H1 (cell line): ENCODE measurements around the gene GNAO1. TPM values are rescaled to one million over a fixed set of nuclear protein-coding genes. Genes with fewer than 3 reads are reported as not detected.

Experiments
- CTCF ChIA-PET: fragments of 300-600 bp; sonication (Branson Sonifier 250); formaldehyde crosslinking; loops from one replicate; lab custom pipeline; 2021; ENCODE audit not compliant: partially characterized antibody; lab: Charles Lee
- POLR2A ChIA-PET: fragments of 300-600 bp; sonication (Branson Sonifier 250); formaldehyde crosslinking; loops from one replicate; lab custom pipeline; 2021; ENCODE audit warnings: inconsistent platforms; ENCODE audit not compliant: partially characterized antibody; lab: Charles Lee
- DNase-seq, 2 experiments: peaks; one replicate each; pipeline versions ENCODE4 v3.0.0 to v3.0.0-alpha.2; 2010 to 2022; ENCODE audit warnings: low spot score in 2 of 2, low read depth in 1 of 2, mixed read lengths in 1 of 2
- FAIRE-seq: peaks from 2 replicates; lab custom pipeline; 2011; peaks lifted over from hg19 to GRCh38; lab: Jason Lieb, UNC
- H2AFZ ChIP-seq: 2 replicates; pipeline ENCODE4 v1.8.1; 2012; ENCODE audit warnings: low read length, inconsistent platforms
- H2AK5ac ChIP-seq: 2 replicates; pipeline ENCODE4 v1.6.1; 2013; ENCODE audit warnings: low read depth, low read length
- H2BK120ac ChIP-seq: replicated peaks from 2 replicates; pipeline ENCODE3; 2013; ENCODE audit warnings: low read depth, low read length, inconsistent platforms
- H2BK12ac ChIP-seq: 2 replicates; pipeline ENCODE4 v1.6.1; 2013; ENCODE audit warnings: low read depth, low read length
- H2BK15ac ChIP-seq: 2 replicates; pipeline ENCODE4 v1.6.1; 2013; ENCODE audit warnings: low read length
- H2BK20ac ChIP-seq: 2 replicates; pipeline ENCODE4 v1.6.1; 2013; ENCODE audit warnings: low read length
- H2BK5ac ChIP-seq: 2 replicates; pipeline ENCODE4 v1.6.1; 2013; ENCODE audit warnings: low read depth, low read length
- H3K14ac ChIP-seq: 2 replicates; pipeline ENCODE4 v1.6.1; 2013; ENCODE audit warnings: inconsistent platforms; ENCODE audit not compliant: insufficient read length
- H3K18ac ChIP-seq: 2 replicates; pipeline ENCODE4 v1.6.1; 2013; ENCODE audit warnings: low read length; ENCODE audit errors: extremely low read depth
- H3K23ac ChIP-seq: 2 replicates; pipeline ENCODE4 v1.6.1; 2013; ENCODE audit warnings: inconsistent platforms; ENCODE audit not compliant: insufficient read length
- H3K23me2 ChIP-seq: 2 replicates; pipeline ENCODE4 v1.6.1; 2013; ENCODE audit warnings: low read depth, low read length
- H3K27ac ChIP-seq: 2 replicates; pipeline ENCODE4 v1.6.1; 2011; ENCODE audit warnings: low read depth, low read length, inconsistent platforms
- H3K27me3 ChIP-seq, 4 experiments: replicated peaks in 1 of 4; 1 replicate in 1 of 4; 2 replicates in 3 of 4; pipeline versions ENCODE4 v1.6.1 to v1.8.1; 2011 to 2013; ENCODE audit warnings: low read length in 3 of 4, mild to moderate bottlenecking in 3 of 4, inconsistent platforms in 2 of 4, mixed read lengths in 2 of 4, moderate library complexity in 1 of 4; ENCODE audit not compliant: control insufficient read depth in 3 of 4, insufficient read depth in 3 of 4; ENCODE audit errors: extremely low read depth in 1 of 4
- H3K36me3 ChIP-seq, 4 experiments: 2 replicates each; pipeline versions ENCODE4 v1.6.1 to v1.8.1; 2011 to 2013; ENCODE audit warnings: mild to moderate bottlenecking in 4 of 4, low read length in 3 of 4, moderate library complexity in 2 of 4, control low read depth in 1 of 4, inconsistent platforms in 1 of 4; ENCODE audit not compliant: insufficient read depth in 4 of 4, control insufficient read depth in 2 of 4
- H3K4ac ChIP-seq: replicated peaks from 2 replicates; pipeline ENCODE3; 2013; ENCODE audit warnings: low read length, low read depth, mixed read lengths, inconsistent platforms; ENCODE audit not compliant: insufficient read length
- H3K4me1 ChIP-seq, 4 experiments: replicated peaks in 1 of 4; 1 replicate in 1 of 4; 2 replicates in 3 of 4; pipeline versions ENCODE4 v1.6.1 to v1.8.1; 2011 to 2013; ENCODE audit warnings: low read length in 3 of 4, inconsistent platforms in 2 of 4, mixed read lengths in 1 of 4; ENCODE audit not compliant: insufficient read depth in 4 of 4, control insufficient read depth in 3 of 4
- H3K4me2 ChIP-seq, 2 experiments: 2 replicates each; pipeline versions ENCODE4 v1.6.1 to v1.8.1; 2011 to 2013; ENCODE audit warnings: low read depth in 2 of 2, low read length in 2 of 2, control low read depth in 1 of 2, inconsistent platforms in 1 of 2, mild to moderate bottlenecking in 1 of 2; ENCODE audit not compliant: insufficient read depth in 1 of 2
- H3K4me3 ChIP-seq, 4 experiments: fragments of 200-600, 300-600 bp in 1 of 4; sonication (generic), shearing (Covaris generic), sonication (Bioruptor Twin) in 1 of 4; 2 replicates each; pipeline versions ENCODE4 v1.5.1 to v1.8.1; 2011 to 2016; ENCODE audit warnings: low read length in 4 of 4, low read depth in 3 of 4, control low read depth in 2 of 4, inconsistent platforms in 2 of 4, mild to moderate bottlenecking in 2 of 4, mixed read lengths in 1 of 4, moderate library complexity in 1 of 4; ENCODE audit not compliant: insufficient read depth in 2 of 4; ENCODE audit errors: extremely low read depth in 1 of 4
- H3K56ac ChIP-seq: replicated peaks from 2 replicates; pipeline ENCODE3; 2013; ENCODE audit warnings: low read depth, mild to moderate bottlenecking, mixed read lengths, low read length, inconsistent platforms; ENCODE audit not compliant: insufficient read length
- H3K79me1 ChIP-seq: 2 replicates; pipeline ENCODE4 v1.6.1; 2013; ENCODE audit warnings: low read depth, low read length, control low read depth
- H3K79me2 ChIP-seq, 2 experiments: 2 replicates each; pipeline versions ENCODE4 v1.6.1 to v1.8.1; 2012 to 2013; ENCODE audit warnings: low read length in 2 of 2, mild to moderate bottlenecking in 2 of 2, inconsistent platforms in 1 of 2; ENCODE audit not compliant: insufficient read depth in 2 of 2, control insufficient read depth in 1 of 2
- H3K9ac ChIP-seq, 4 experiments: replicated peaks in 1 of 4; 1 replicate in 1 of 4; 2 replicates in 3 of 4; pipeline versions ENCODE4 v1.6.1 to v1.8.1; 2011 to 2013; ENCODE audit warnings: low read depth in 3 of 4, low read length in 3 of 4, control low read depth in 2 of 4, mild to moderate bottlenecking in 2 of 4, moderate library complexity in 2 of 4, inconsistent platforms in 1 of 4; ENCODE audit errors: extremely low read depth in 1 of 4
- H3K9me3 ChIP-seq, 2 experiments: 2 replicates each; pipeline versions ENCODE4 v1.6.1 to v1.8.1; 2012 to 2013; ENCODE audit warnings: mild to moderate bottlenecking in 2 of 2, moderate library complexity in 2 of 2, control low read depth in 1 of 2, inconsistent platforms in 1 of 2, low read depth in 1 of 2, low read length in 1 of 2, mixed read lengths in 1 of 2; ENCODE audit not compliant: insufficient read depth in 2 of 2
- H4K20me1 ChIP-seq, 2 experiments: replicated peaks in 1 of 2; 2 replicates each; pipeline versions ENCODE3 to v1.8.1; 2011 to 2013; ENCODE audit warnings: inconsistent platforms in 2 of 2, low read length in 2 of 2, mild to moderate bottlenecking in 1 of 2; ENCODE audit not compliant: insufficient read depth in 2 of 2, control insufficient read depth in 1 of 2
- H4K5ac ChIP-seq: 2 replicates; pipeline ENCODE4 v1.6.1; 2013; ENCODE audit warnings: low read length, low read depth, mixed read lengths, inconsistent platforms; ENCODE audit not compliant: insufficient read length
- H4K8ac ChIP-seq: 2 replicates; pipeline ENCODE4 v1.8.0; 2013; ENCODE audit warnings: mild to moderate bottlenecking, moderate library complexity, low read length, inconsistent platforms; ENCODE audit not compliant: insufficient read depth; ENCODE audit errors: extremely low read depth
- H4K91ac ChIP-seq: replicated peaks from 2 replicates; pipeline ENCODE3; 2013; ENCODE audit warnings: low read length, mixed read lengths, inconsistent platforms; ENCODE audit not compliant: insufficient read length
- BACH1 ChIP-seq: IDR thresholded peaks from 2 replicates; pipeline ENCODE4 v1.6.1; 2012; ENCODE audit warnings: low read length, improper control_type of control experiment
- BCL11A ChIP-seq, 2 experiments: IDR thresholded peaks; one replicate each; pipeline ENCODE4 v1.6.1; 2011; ENCODE audit warnings: low read depth in 2 of 2, low read length in 2 of 2, mild to moderate bottlenecking in 2 of 2
- CHD2 ChIP-seq: IDR thresholded peaks from 2 replicates; pipeline ENCODE4 v1.6.1; 2012; ENCODE audit warnings: low read length, improper control_type of control experiment
- GTF2F1 ChIP-seq: IDR thresholded peaks from 2 replicates; pipeline ENCODE4 v1.6.1; 2012; ENCODE audit warnings: low read depth, low read length, improper control_type of control experiment, borderline replicate concordance
- JUN ChIP-seq: IDR thresholded peaks from 2 replicates; pipeline ENCODE4 v1.6.1; 2011; ENCODE audit warnings: low read depth, mild to moderate bottlenecking, improper control_type of control experiment, low read length
- KDM4A ChIP-seq: IDR thresholded peaks from one replicate; pipeline ENCODE4 v1.7.1; 2012; ENCODE audit warnings: low read depth, mild to moderate bottlenecking, moderate library complexity, low read length, inconsistent platforms; ENCODE audit not compliant: severe bottlenecking
- MAFK ChIP-seq: IDR thresholded peaks from 2 replicates; pipeline ENCODE4 v1.6.1; 2012; ENCODE audit warnings: low read depth, mild to moderate bottlenecking, improper control_type of control experiment, low read length
- POLR2AphosphoS5 ChIP-seq: IDR thresholded peaks from 2 replicates; pipeline ENCODE4 v1.6.1; 2011; ENCODE audit warnings: low read depth, low read length
- SP2 ChIP-seq: IDR thresholded peaks from 2 replicates; pipeline ENCODE4 v1.6.1; 2012; ENCODE audit warnings: mild to moderate bottlenecking, low read length, inconsistent platforms
- TAF1 ChIP-seq: IDR thresholded peaks from 2 replicates; pipeline ENCODE4 v1.6.1; 2011; ENCODE audit warnings: mild to moderate bottlenecking, low read depth, low read length
- TBP ChIP-seq: IDR thresholded peaks from 2 replicates; pipeline ENCODE4 v1.6.1; 2011; ENCODE audit warnings: low read depth, low read length, improper control_type of control experiment
- YY1 ChIP-seq: IDR thresholded peaks from 2 replicates; pipeline ENCODE4 v1.6.1; 2011; ENCODE audit warnings: low read depth, mild to moderate bottlenecking, low read length
- WGBS, 2 experiments: shearing (Covaris generic) in 1 of 2; methylation state at CpG; one replicate each; pipeline versions ENCODE4 v1.1.6 to v1.1.7; 2013 to 2015; ENCODE audit warnings: low lambda C conversion rate in 2 of 2, mixed read lengths in 2 of 2, inconsistent platforms in 1 of 2, low coverage in 1 of 2, missing lambda C conversion rate in 1 of 2; ENCODE audit not compliant: insufficient replicate concordance in 2 of 2, insufficient coverage in 1 of 2, insufficient read length in 1 of 2; ENCODE audit errors: extremely low coverage in 1 of 2, missing lambda C conversion rate in 1 of 2; 5-methylcytosine and 5-hydroxymethylcytosine counted together
- polyA plus RNA-seq, 7 experiments: library from polyadenylated mRNA; depleted of rRNA in 3 of 7; stranded (reverse) in 5 of 7; unstranded in 2 of 7; fragments of >200 nt in 5 of 7; fragments of 200-250 nt in 2 of 7; gene quantifications; 1 replicate in 5 of 7; 2 replicates in 1 of 7; 4 replicates in 1 of 7; pipeline versions ENCODE4 v1.2.1 to v1.2.3, GENCODE V29; 2011 to 2013; ENCODE audit warnings: missing spikeins in 2 of 7, mixed read lengths in 2 of 7
- total RNA-seq: library from RNA; stranded (reverse); fragmentation: NEBNext Ultra II Directional; extraction: Animal tissue kit (Norgen Biotek cat#: 25700); gene quantifications from 2 replicates; pipeline ENCODE4 v1.2.1, GENCODE V29; 2021
- TF ChIP-seq, protein P1 (sequence below): IDR thresholded peaks from 2 replicates; pipeline ENCODE4 v1.6.1; 2012; ENCODE audit warnings: inconsistent platforms

The GNAO1 gene
- total and polyA plus RNA-seq, 2 of the 8 experiments (the other 6 are each of a cell fraction or from before 2014, with no cell fraction given) = 6.7 to 34.4 TPM

DNA sequence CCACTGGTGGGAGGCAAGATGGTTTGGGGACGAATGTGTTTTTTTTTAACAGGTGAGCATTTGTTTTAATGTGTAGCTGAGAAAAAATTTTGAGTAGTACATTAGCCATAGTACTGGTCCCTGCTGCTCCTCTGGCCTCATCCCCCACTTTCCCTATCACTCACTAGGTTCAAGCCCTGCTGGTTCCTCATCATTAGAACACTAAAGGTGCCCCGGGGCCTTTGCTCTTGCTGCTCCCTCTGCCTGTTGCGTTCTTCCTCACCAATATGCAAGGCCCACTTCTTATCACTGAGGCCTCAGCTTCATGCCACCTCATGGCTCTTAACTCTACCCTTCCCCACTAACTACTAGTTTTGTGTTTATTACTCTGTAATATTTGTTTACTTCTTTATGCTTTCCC lies 74.5 kb downstream of the GNAO1 start:
- H3K79me1 ChIP-seq = peaks cover 2% of the 10 kb centered on the region; the same call in 1 of the 2 replicates
- no peak overlapping the region for H3K9ac ChIP-seq
- no peak overlapping the region for H4K8ac ChIP-seq
- CTCF ChIA-PET = interaction anchor here (0.8 to 6.9 kb wide), 7 partner anchors 14 to 321 kb away, joined by 3 to 70 read pairs (median 3); no protein-coding TSS in a partner anchor
- no peak overlapping the region for H2AK5ac ChIP-seq
- H3K36me3 ChIP-seq = no peaks in the 10 kb centered on the region
- H2AFZ ChIP-seq = no peak overlapping the region
- H3K18ac ChIP-seq = no peak overlapping the region
- no peak overlapping the region for H3K27ac ChIP-seq
- POLR2A ChIA-PET = interaction anchor here (1.8 kb wide), 1 partner anchor 11 kb away, joined by 4 read pairs; no protein-coding TSS in a partner anchor
- H3K9me3 ChIP-seq = no peaks in the 10 kb centered on the region
- no peak overlapping the region for H4K5ac ChIP-seq
- H3K4ac ChIP-seq = no peak overlapping the region
- no peak overlapping the region for H3K14ac ChIP-seq
- H3K4me3 ChIP-seq = no peak overlapping the region
- H3K4me2 ChIP-seq = no peak overlapping the region
- no peak overlapping the region for H2BK5ac ChIP-seq
- H2BK12ac ChIP-seq = no peak overlapping the region
- no peak overlapping the region for H3K56ac ChIP-seq
- FAIRE-seq = no peak
- no peak for DNase-seq
- H4K20me1 ChIP-seq = peaks cover 3 to 8% of the 10 kb centered on the region in 2 experiments
- H3K23ac ChIP-seq = no peak overlapping the region
- WGBS, 2 experiments = 85% methylated on average over 3 of the region's 3 CpGs; no CpG with 5 or more reads in 1 of the 2 experiments
- H2BK15ac ChIP-seq = no peak overlapping the region
- H2BK20ac ChIP-seq = no peak overlapping the region
- no peaks in the 10 kb centered on the region for H3K27me3 ChIP-seq
- no peak overlapping the region for H2BK120ac ChIP-seq
- H3K4me1 ChIP-seq = peaks cover 0 to 9% (median 4%) of the 10 kb centered on the region in 4 experiments; a peak in 6 of 7 replicates
- H3K23me2 ChIP-seq = no peaks in the 10 kb centered on the region
- H3K79me2 ChIP-seq = no peaks in the 10 kb centered on the region
- no peak overlapping the region for H4K91ac ChIP-seq
- TF ChIP-seq POLR2AphosphoS5 (no peak), YY1 (no peak), BCL11A (IDR thresholded peaks at IDR 0.05; ENCODE audit: low read depth in 2 of 2, low read length in 2 of 2) (no peak), BACH1 (no peak), MAFK (no peak), GTF2F1 (no peak), CHD2 (no peak), KDM4A (no peak), JUN (no peak), TAF1 (no peak), SP2 (no peak), TBP (no peak)
- TF ChIP-seq, protein P1, sequence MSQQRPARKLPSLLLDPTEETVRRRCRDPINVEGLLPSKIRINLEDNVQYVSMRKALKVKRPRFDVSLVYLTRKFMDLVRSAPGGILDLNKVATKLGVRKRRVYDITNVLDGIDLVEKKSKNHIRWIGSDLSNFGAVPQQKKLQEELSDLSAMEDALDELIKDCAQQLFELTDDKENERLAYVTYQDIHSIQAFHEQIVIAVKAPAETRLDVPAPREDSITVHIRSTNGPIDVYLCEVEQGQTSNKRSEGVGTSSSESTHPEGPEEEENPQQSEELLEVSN = no peak
